ENCODE data around the gene FLNC.

- TF ChIP-seq POLR2A (IDR thresholded peaks at IDR 0.05) (no peak), CTCF (IDR thresholded peaks at IDR 0.05) (no peak), POLR2AphosphoS5 (IDR thresholded peaks at IDR 0.05) (no peak), EP300 (IDR thresholded peaks at IDR 0.05) (no peak)
Observed at GRCh38 chr7:128858380-128859231, 28.4 kb downstream of the FLNC start.

Data from suprapubic skin (tissue), 4 donors.